Stimulated activated CD4-positive, alpha-beta T cell treated with anti-CD3 and anti-CD28 coated beads, Interleukin-4, amount 100 ng/mL, for 1 hour (primary cell): Measurements from ENCODE around the gene USH2A.

Source experiments
- DNase-seq: peaks from one replicate; pipeline ENCODE4 v3.0.0-alpha.2; 2020

The USH2A gene

GRCh38 chr1:216422821-216423520 lies at the start of gene USH2A:
TSS of gene USH2A (minus strand) at chr1:216423448. CDS start at chr1:216422336, 1,112 bp downstream.
- no peak for DNase-seq

DNA sequence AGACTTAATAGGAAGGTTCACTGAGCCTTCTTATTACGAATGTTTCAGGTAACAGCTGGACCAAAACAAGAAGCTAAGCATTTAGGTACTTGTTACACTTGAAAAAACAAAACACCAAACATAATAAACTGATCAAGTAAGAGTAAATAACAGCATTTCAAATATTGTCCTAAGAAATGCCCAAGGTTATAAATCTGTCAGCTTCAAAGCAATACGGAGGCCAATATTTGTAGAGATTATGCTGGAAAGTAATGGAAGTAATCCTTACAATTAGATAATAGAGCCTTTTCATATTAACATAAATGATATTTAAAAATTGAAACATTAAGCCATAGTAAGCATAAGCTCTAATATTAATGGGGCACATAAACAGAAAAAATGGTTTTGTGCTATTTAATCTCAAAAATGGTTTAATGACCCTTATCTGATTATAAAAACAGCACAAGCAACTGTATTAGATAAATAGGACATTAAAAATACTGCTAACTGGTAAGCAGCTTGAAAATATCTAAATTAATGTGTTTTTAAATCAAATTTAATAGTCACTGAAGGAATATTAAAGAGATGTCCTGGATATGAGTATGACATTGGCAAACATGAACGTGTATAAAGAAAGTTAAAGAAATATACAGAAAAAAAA lies 43.0 kb upstream of the USH2A start:
- DNase-seq, result no peak

DNA sequence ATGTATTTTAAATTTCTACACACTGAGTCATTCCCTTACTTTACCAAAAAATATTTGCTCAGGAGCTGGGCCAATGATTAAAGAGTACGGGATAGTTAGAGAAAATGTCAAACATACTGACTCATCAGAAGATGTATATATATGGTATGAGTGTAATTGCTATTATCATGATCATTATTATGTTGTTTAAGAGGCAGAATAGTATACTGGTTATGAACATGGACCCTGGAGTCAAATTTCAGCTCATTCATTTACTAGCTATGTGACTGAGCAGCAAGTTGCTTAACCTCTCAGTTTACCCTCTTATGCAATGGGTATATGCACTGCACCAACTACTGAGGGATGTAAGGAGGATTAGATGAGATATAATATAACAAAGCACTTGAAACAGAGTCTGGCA lies 41.2 kb upstream of the USH2A start:
- no peak for DNase-seq

- no peak for DNase-seq
Observed at GRCh38 chr1:216462066-216462775, 39.0 kb upstream of the USH2A start.

- no peak for DNase-seq
Observed at GRCh38 chr1:216461466-216461865, 38.2 kb upstream of the USH2A start.

- DNase-seq, result no peak
Observed at GRCh38 chr1:216459651-216460207, 36.5 kb upstream of the USH2A start.

GRCh38 chr1:216458812-216459211 lies 35.6 kb upstream of the USH2A start:
- no peak for DNase-seq

DNA sequence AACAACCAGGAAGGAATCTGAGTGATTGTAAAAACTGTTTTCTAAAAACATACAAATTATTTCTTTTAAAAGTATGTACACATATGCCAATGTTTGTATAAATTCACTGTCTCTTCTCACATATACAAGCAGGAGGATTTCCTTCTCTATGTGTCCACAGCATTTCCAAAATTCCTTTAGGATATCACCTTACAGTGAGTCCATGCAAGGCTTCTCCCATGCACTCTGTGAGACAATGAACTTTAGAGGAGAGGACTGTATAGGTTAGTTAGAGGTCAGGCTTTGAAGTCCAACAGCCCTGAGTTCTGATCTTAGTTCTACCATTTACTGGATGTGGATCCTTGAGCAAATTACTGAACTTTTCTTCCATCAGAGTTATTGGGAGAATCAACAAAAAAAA lies 34.1 kb upstream of the USH2A start:
- DNase-seq, result no peak

GRCh38 chr1:216456682-216457081 lies 33.4 kb upstream of the USH2A start:
- DNase-seq, result no peak

- no peak for DNase-seq
Observed at GRCh38 chr1:216453777-216454176, 30.5 kb upstream of the USH2A start.

DNA sequence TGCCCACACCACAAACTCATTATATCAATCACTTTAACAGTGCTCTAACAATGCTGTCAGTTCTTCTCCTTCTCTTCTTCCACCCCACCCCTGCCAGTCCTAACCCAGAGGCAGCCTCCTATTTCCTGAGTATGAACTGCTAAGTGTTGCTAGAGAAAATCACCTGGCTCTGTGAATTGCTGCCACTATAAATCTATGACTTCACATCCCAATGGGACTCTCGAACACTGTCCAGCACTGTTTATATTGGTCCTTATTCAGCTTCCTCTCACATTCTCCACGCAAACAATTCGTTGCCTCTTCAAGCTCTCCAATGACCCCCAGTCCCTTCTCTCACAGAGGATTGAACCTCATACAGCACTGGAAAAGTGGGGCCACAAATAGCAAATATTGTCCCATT lies 27.0 kb upstream of the USH2A start:
- DNase-seq, result no peak

GRCh38 chr1:216448011-216448510 lies 24.8 kb upstream of the USH2A start:
- DNase-seq, result no peak

DNA sequence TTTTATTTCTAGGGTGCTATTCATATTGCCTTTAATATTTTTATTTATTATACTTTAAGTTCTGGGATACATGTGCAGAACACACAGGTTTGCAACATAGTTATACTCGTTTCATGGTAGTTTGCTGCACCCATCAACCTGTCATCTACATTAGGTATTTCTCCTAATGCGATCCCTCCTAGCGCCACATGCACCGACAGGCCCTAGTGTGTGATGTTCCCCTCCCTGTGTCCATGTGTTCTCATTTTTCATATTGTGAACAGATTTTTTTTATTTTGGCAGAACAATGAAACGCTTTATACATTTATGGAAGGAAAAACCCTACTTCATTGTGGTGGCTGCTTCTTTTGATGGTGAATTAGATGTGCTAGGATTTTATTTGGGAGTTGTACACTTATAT lies 14.4 kb upstream of the USH2A start:
- no peak for DNase-seq

GRCh38 chr1:216434232-216434631 lies 11.0 kb upstream of the USH2A start:
- no peak for DNase-seq

DNA sequence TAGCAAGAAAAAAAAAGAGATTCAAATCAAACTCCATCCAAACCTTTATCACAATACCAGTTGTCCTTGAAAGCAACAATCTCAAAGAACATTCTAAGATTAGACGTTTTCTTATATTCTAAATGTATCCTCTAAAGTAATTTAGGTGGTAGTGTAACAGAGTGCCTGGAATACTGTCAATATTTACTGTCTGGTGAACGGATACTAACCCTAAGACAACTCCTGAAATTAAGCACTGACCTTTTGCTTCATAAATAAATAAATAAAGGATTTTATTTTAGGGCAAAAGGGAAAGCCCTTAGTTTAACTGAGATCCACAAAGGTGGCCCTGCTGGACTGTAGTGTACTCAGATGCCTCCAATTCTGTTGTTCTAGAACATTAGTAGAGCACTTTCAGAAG lies 9.9 kb upstream of the USH2A start:
- no peak for DNase-seq

- no peak for DNase-seq
Observed at GRCh38 chr1:216430744-216431143, 7.5 kb upstream of the USH2A start.

GRCh38 chr1:216425577-216425976 lies 2.3 kb upstream of the USH2A start:
- DNase-seq, result no peak

DNA sequence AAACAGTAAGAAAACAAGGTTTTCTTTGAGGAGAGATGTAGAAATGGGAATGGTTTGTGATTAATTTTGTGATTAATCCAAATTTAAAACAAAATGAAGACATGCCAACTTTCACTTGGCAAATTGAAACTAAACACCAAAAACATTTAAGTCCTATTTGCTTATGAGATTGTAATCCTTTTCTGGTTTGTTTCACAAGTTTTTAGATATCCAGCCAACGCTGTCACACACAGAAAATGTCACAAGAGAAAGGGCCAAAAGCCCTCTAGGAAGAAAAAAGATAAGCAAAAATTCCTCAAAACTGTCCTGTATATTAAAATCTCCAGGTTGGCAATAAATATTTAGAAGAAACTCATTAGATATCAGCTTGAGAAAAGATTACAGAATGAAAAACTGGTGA lies 2.5 kb downstream of the USH2A start:
- DNase-seq, result no peak

- no peak for DNase-seq
Observed at GRCh38 chr1:216420263-216420662, 3.0 kb downstream of the USH2A start.

DNA sequence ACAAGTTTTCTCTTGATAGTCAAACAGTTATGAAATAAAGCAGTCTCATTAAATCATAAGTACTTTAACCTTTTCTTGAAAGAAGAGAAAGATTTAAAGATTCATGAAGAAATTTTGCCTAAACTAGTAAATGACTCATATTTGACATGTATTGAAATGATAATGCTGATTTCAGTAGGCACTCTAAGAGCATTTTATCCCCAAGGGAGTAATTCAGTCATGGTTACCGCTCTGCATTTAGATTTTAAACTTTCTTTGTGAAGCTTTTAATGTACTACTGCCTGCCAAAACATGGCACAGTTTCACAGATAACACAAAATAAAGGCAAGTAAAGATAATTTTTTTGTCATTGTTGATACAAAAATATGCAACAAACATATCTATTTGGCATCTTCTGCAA lies 6.8 kb downstream of the USH2A start:
- no peak for DNase-seq

DNA sequence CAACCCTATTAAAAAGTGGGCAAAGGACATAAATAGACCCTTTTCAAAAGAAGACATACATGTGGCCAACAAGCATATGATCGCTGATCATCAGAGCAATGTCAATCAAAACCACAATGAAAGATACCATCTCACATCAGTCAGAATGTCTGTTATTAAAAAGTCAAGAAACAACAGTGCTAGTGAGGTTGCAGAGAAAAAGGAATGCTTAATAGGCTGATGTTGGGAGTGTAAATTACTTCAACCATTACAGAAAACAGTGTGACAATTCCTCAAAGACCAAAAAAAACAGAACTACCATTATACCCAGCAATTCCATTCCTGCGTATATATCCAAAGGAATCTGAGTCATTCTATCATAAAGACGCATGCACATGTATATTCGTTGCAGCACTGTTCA lies 13.2 kb downstream of the USH2A start:
- DNase-seq, result no peak

GRCh38 chr1:216390956-216391355 lies 32.3 kb downstream of the USH2A start:
- DNase-seq, result no peak

DNA sequence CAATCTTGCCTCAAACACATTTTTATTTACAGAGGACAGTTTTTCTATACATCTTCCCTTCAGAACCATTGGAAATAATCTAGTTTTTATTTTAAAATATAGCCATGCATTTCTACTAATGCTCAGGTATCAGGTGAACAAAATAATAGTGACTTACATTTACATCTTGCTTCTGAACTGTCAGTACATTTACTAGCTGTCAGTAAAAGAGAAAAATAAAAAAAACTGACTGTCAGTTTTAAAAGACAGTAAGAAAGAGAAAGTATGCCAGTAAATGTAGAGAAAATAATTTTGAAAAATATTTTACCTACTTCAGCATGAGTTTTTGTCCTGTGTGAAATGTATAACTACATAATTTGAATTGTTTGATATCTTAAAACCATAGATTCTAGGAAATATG lies 33.5 kb downstream of the USH2A start:
- DNase-seq, result no peak

GRCh38 chr1:216388558-216388957 lies 34.7 kb downstream of the USH2A start:
- DNase-seq, result no peak
